ENCODE data around the gene P2RY8.
"Not testable (repeated sequence)": the region's sequence is repeated elsewhere in the genome, so short reads cannot be mapped to it uniquely, and the experiment has no call there.

The P2RY8 gene

DNA sequence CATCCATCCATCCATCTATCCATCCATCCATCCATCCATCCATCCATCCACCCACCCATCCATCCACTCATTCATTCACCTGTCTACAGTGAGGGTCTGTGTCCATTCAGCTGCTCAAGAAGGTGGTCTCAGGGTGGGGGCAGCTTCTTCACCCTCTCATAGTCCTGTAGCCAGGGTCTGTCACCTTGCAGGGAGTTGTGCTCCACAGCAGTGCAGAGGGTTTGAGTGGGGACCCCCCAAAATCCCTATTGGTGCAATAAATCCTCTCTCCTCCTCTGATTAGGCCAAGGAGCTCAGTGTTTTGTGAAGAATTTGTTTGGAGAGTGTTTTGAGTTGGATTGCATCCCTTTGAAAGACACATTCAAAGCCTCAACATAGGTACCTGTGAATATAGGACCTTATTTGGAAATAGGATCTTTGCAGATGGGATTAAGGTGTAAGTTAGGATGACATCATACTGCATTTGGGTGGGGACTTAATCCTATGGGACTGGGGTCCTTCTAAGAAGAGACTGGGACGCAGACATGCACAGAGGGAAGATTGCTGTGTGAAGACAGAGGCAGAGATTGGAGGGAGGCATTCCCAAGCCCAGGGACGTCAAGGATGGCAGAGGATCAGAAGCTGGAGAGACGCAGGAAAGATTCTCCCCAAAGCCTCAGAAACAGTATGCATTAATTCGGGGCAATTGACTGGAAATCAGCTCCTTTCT is 12.0 kb downstream of the P2RY8 start:
- no peak for TF ChIP-seq CTCF (conservative IDR thresholded peaks at IDR 0.05; ENCODE audit: low read depth)
- POLR2A ChIA-PET (ENCODE audit: low non-redundant PET): no interaction called here
- no peak overlapping the region for H3K27ac ChIP-seq
- no peak for DNase-seq (ENCODE audit: low spot score)
- CTCF ChIA-PET: no interaction called here

DNA sequence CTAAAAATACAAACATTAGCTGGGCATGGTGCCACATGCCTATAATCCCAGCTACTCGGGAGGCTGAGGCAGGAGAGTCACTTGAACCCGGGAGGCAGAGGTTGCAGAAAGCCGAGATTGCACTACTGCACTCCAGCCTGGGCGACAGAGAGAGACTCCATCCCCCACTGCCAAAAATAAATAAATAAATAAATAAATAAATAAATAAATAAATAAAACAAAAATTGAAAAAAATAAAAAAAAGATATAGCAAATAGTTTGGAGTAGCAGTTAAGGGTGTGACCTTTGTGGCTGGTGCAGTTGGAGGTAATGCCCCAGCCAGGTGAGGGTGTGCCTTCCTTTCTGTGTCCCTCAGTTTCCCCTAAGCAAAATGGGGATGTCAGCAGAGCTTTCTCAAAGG is 14.1 kb downstream of the P2RY8 start:
- DNase-seq (ENCODE audit: low spot score); H3K27ac ChIP-seq; CTCF ChIA-PET; POLR2A ChIA-PET (ENCODE audit: low non-redundant PET): not testable (repeated sequence)

GRCh38 chrX:1521459-1521956 is 15.5 kb downstream of the P2RY8 start:
- TF ChIP-seq CTCF (conservative IDR thresholded peaks at IDR 0.05; ENCODE audit: low read depth): no peak
- ChIA-PET POLR2A (ENCODE audit: low non-redundant PET) (no interaction called here), CTCF (no interaction called here)
- DNase-seq (ENCODE audit: low spot score): no peak
- no peak overlapping the region for H3K27ac ChIP-seq

- POLR2A ChIA-PET (ENCODE audit: low non-redundant PET): no interaction called here
- no peak for TF ChIP-seq CTCF (conservative IDR thresholded peaks at IDR 0.05; ENCODE audit: low read depth)
Measured at GRCh38 chrX:1520350-1520749, 16.6 kb downstream of the P2RY8 start.

GRCh38 chrX:1519022-1519497 is 17.9 kb downstream of the P2RY8 start:
- ChIA-PET CTCF (no interaction called here), POLR2A (ENCODE audit: low non-redundant PET) (no interaction called here)

More at GRCh38 chrX:1520350-1520749, 16.6 kb downstream of the P2RY8 start:
- no peak overlapping the region for H3K27ac ChIP-seq
- CTCF ChIA-PET: no interaction called here
- no peak for DNase-seq (ENCODE audit: low spot score)

DNA sequence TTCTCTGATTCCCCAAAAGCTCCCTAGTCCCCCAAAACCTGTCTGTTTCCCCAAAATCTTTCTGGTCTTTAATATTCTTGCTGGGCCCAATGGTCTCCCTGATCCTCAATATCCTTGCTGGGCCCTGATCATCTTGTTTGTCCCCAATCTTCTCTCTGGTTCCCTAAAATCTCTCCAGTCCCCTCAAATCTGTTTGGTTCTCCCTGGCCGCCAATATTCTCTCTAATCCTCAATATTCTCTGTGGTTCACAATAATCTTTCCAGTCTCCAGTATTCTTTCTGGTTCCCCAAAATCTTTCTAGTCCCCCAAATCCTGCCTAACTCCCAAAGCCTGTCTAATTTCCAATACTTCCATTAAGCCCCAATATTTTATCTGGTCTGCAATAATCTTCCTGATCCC is 18.5 kb downstream of the P2RY8 start:
- no peak for DNase-seq (ENCODE audit: low spot score)
- CTCF ChIA-PET: no interaction called here
- TF ChIP-seq CTCF (conservative IDR thresholded peaks at IDR 0.05; ENCODE audit: low read depth): no peak
- POLR2A ChIA-PET (ENCODE audit: low non-redundant PET): no interaction called here
- no peak overlapping the region for H3K27ac ChIP-seq

More at GRCh38 chrX:1519022-1519497, 17.9 kb downstream of the P2RY8 start:
- TF ChIP-seq CTCF (conservative IDR thresholded peaks at IDR 0.05; ENCODE audit: low read depth): no peak
- no peak for DNase-seq (ENCODE audit: low spot score)
- no peak overlapping the region for H3K27ac ChIP-seq

- no peak overlapping the region for H3K27ac ChIP-seq
- CTCF ChIA-PET: no interaction called here
- no peak for DNase-seq (ENCODE audit: low spot score)
- POLR2A ChIA-PET (ENCODE audit: low non-redundant PET): no interaction called here
- no peak for TF ChIP-seq CTCF (conservative IDR thresholded peaks at IDR 0.05; ENCODE audit: low read depth)
Measured at GRCh38 chrX:1516596-1517104, 20.3 kb downstream of the P2RY8 start.

Measured in RWPE1 (cell line).